Astrocyte of the cerebellum (primary cell): ENCODE data around the gene LRRIQ4.

Source experiments
- DNase-seq: peaks from one replicate; pipeline ENCODE4 v3.0.0-alpha.2; 2011; ENCODE audit warnings: low read depth
- H3K4me3 ChIP-seq: 2 replicates; pipeline ENCODE4 v1.5.1; 2011; ENCODE audit warnings: mild to moderate bottlenecking, low read depth, low read length, moderate library complexity
- in situ Hi-C: cut with HindIII; loops from 2 replicates; pipeline ENCODE4 v1.10.0; 2017; ENCODE audit warnings: low sequenced_read_pairs
- TF ChIP-seq, protein P1 (sequence below): IDR thresholded peaks from 2 replicates; pipeline ENCODE4 v1.5.1; 2012; ENCODE audit warnings: low read length, low read depth, moderate library complexity, mild to moderate bottlenecking; ENCODE audit errors: missing control alignments

Gene LRRIQ4

GRCh38 chr3:169879013-169879557 lies 66.4 kb downstream of the LRRIQ4 start:
- TF ChIP-seq, protein P1, sequence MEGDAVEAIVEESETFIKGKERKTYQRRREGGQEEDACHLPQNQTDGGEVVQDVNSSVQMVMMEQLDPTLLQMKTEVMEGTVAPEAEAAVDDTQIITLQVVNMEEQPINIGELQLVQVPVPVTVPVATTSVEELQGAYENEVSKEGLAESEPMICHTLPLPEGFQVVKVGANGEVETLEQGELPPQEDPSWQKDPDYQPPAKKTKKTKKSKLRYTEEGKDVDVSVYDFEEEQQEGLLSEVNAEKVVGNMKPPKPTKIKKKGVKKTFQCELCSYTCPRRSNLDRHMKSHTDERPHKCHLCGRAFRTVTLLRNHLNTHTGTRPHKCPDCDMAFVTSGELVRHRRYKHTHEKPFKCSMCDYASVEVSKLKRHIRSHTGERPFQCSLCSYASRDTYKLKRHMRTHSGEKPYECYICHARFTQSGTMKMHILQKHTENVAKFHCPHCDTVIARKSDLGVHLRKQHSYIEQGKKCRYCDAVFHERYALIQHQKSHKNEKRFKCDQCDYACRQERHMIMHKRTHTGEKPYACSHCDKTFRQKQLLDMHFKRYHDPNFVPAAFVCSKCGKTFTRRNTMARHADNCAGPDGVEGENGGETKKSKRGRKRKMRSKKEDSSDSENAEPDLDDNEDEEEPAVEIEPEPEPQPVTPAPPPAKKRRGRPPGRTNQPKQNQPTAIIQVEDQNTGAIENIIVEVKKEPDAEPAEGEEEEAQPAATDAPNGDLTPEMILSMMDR = no peak
- no peak for DNase-seq
- in situ Hi-C loops = no loop called here
- H3K4me3 ChIP-seq = no peak overlapping the region

DNA sequence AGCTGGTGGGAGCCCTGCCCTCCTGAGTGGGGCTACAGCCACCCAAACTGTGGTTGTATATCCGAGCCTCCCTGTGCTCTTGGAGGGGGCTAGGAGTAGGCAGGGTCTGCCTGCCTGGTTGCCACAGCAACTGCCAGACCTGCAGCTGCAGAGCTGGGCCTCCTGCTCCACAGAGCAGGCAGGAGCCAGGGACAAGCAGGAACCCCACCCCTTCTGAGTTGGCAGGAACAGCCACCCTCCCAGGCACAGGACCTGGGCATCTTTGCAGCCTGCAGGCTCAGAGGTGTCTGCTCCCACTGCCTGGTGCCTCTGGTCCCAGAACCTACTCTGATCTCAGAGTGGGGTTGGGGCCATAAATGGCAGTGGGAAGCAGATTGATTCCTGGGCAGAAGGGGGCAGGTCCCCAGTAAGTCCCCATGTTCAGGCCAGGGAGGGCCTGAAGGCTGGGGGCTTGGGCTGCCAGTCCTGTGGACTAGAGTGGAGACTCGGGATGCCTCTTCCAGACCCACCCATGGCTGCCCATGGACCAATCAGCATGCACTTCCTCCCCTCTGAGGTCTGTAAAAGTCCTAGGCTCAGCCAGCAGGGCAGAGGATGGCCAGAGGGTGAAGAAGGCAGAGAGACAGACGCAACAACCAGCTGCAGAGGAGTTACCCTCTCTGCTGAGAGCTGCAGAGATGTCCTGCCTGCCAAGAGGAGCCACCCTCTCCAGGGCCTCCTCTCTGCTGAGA lies 67.3 kb downstream of the LRRIQ4 start:
- DNase-seq = no peak
- no peak overlapping the region for H3K4me3 ChIP-seq
- TF ChIP-seq, protein P1 = no peak
- in situ Hi-C loops = no loop called here

DNA sequence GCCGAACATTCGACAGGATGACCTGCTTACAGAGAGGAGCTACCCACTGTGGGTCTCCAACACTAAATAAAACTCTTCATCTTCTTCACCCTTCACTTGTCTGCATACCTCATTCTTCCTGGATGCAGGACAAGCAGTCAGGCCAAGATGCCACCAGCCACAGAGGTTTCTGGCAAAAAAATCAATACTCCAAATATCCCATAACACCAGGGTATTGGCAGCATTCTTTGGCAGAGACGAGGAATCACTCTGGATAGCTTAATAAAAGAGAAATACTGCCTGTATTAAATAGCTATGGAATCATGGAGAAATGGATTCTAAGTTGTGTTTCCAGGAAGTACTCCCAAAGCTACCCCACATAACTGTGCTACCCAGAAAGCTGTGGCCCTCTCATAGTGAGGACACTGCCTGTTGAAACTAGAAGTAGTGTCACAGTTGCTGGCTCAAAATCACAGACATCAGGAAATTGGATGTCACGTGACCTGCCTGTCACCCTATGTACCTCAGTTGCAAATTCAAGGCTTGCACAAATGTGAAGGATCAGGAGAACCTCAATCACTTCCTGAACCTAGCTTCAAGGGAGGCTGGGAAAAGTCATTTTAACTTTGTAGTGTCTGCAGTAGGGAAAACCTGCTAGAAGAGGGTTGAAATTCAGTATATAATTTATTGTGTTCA lies 68.0 kb downstream of the LRRIQ4 start:
- H3K4me3 ChIP-seq = no peak overlapping the region
- TF ChIP-seq, protein P1 = no peak
- DNase-seq = no peak
- in situ Hi-C loops = no loop called here

GRCh38 chr3:169886671-169887070 lies 74.0 kb downstream of the LRRIQ4 start:
- H3K4me3 ChIP-seq = no peak overlapping the region
- in situ Hi-C loops = no loop called here
- peak; percentile 46 for DNase-seq
- TF ChIP-seq, protein P1 = no peak
